Measurements from ENCODE around the gene IL20. TPM values are rescaled to one million over a fixed set of nuclear protein-coding genes. Genes with fewer than 3 reads are reported as not detected.

IL20 gene
- polyA plus RNA-seq, 6 donors from 2014 or later, result not detected

GRCh38 chr1:206833106-206833680 is 32.2 kb upstream of the IL20 start:
- H3K4me1 Mint-ChIP-seq, result peaks cover 47 to 73% (median 64%) of the 10 kb centered on the region in 3 donors
- H3K27ac Mint-ChIP-seq, result peak overlapping the region in 5 of 6 donors; percentile 34 to 64 (median 47)
- H3K4me3 Mint-ChIP-seq, result peak overlapping the region in 6 of 8 donors; percentile 43 to 84 (median 66)
- ATAC-seq (ENCODE audit: low read depth in 2 of 2) (peak; percentile 31 to 51), DNase-seq (no peak)
- H3K9me3 Mint-ChIP-seq, result no peaks in the 10 kb centered on the region
- no peaks in the 10 kb centered on the region for H3K27me3 Mint-ChIP-seq
- H3K36me3 Mint-ChIP-seq, result no peaks in the 10 kb centered on the region

GRCh38 chr1:206833801-206834200 is 31.6 kb upstream of the IL20 start:
- Mint-ChIP-seq H3K4me3 (peak overlapping the region in 3 of 8 donors; percentile 69 to 84 (median 80)), H3K4me1 (peaks cover 43 to 67% (median 58%) of the 10 kb centered on the region in 3 donors), H3K9me3 (no peaks in the 10 kb centered on the region), H3K27ac (no peak overlapping the region), H3K27me3 (no peaks in the 10 kb centered on the region), H3K36me3 (no peaks in the 10 kb centered on the region)
- DNase-seq (no peak), ATAC-seq (ENCODE audit: low read depth in 2 of 2) (no peak)

GRCh38 chr1:206834217-206834616 is 31.2 kb upstream of the IL20 start:
- no peaks in the 10 kb centered on the region for H3K27me3 Mint-ChIP-seq
- no peaks in the 10 kb centered on the region for H3K9me3 Mint-ChIP-seq
- H3K27ac Mint-ChIP-seq, result no peak overlapping the region
- peak overlapping the region in 2 of 8 donors; percentile 32 to 34 for H3K4me3 Mint-ChIP-seq
- DNase-seq, result no peak
- no peaks in the 10 kb centered on the region for H3K36me3 Mint-ChIP-seq
- no peak for ATAC-seq (ENCODE audit: low read depth in 2 of 2)
- peaks cover 40 to 63% (median 54%) of the 10 kb centered on the region in 3 donors for H3K4me1 Mint-ChIP-seq

- H3K4me1 Mint-ChIP-seq, result peaks cover 36 to 58% (median 49%) of the 10 kb centered on the region in 3 donors
- H3K27me3 Mint-ChIP-seq, result no peaks in the 10 kb centered on the region
- peak overlapping the region in 4 of 8 donors; percentile 32 to 64 (median 35) for H3K4me3 Mint-ChIP-seq
- H3K36me3 Mint-ChIP-seq, result no peaks in the 10 kb centered on the region
- ATAC-seq (ENCODE audit: low read depth in 2 of 2) (peak in 1 of 2 donors; percentile 27), DNase-seq (no peak)
- H3K9me3 Mint-ChIP-seq, result no peaks in the 10 kb centered on the region
- H3K27ac Mint-ChIP-seq, result peak overlapping the region in 1 of 6 donors; percentile 22
These were observed 30.7 kb upstream of the IL20 start for GRCh38 chr1:206834711-206835110.

DNA sequence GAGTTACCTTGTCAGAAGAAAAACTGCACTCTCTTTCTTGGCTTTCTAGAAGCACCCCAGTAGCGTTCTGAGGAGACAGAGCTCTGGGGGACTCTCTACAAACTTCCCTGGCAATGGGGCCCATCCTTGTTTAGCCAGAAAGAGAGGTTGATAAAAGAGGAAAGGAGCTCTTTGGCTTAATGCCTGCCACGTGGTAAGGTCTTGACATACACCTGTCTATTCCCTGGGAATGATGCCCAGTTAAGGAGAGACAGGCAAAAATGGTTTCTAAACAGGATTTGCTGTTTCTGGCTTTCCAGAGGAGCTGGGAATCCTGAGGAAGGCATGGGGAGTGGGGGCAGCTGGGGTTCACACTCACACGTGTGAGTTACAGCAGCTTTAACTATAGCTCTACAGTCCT is 30.2 kb upstream of the IL20 start:
- no peak for DNase-seq

GRCh38 chr1:206836111-206836510 is 29.3 kb upstream of the IL20 start:
- Mint-ChIP-seq H3K9me3 (no peaks in the 10 kb centered on the region), H3K27me3 (no peaks in the 10 kb centered on the region)

More for the DNA sequence above, 30.2 kb upstream of the IL20 start:
- Mint-ChIP-seq H3K36me3 (no peaks in the 10 kb centered on the region), H3K27me3 (no peaks in the 10 kb centered on the region), H3K4me3 (no peak overlapping the region), H3K9me3 (no peaks in the 10 kb centered on the region), H3K4me1 (peaks cover 32 to 53% (median 44%) of the 10 kb centered on the region in 3 donors), H3K27ac (no peak overlapping the region)
- ATAC-seq (ENCODE audit: low read depth in 2 of 2), result no peak

GRCh38 chr1:206839006-206839560 is 26.3 kb upstream of the IL20 start:
- Mint-ChIP-seq H3K27me3 (no peaks in the 10 kb centered on the region), H3K4me1 (peaks cover 6 to 15% (median 13%) of the 10 kb centered on the region in 3 donors), H3K27ac (no peak overlapping the region), H3K9me3 (no peaks in the 10 kb centered on the region), H3K4me3 (no peak overlapping the region), H3K36me3 (no peaks in the 10 kb centered on the region)
- no peak for ATAC-seq (ENCODE audit: low read depth in 2 of 2)
- no peak for DNase-seq

More at GRCh38 chr1:206836111-206836510, 29.3 kb upstream of the IL20 start:
- no peak overlapping the region for H3K4me3 Mint-ChIP-seq
- no peak overlapping the region for H3K27ac Mint-ChIP-seq
- DNase-seq, result no peak
- H3K36me3 Mint-ChIP-seq, result no peaks in the 10 kb centered on the region
- ATAC-seq (ENCODE audit: low read depth in 2 of 2), result no peak
- H3K4me1 Mint-ChIP-seq, result peaks cover 27 to 45% (median 40%) of the 10 kb centered on the region in 3 donors

DNA sequence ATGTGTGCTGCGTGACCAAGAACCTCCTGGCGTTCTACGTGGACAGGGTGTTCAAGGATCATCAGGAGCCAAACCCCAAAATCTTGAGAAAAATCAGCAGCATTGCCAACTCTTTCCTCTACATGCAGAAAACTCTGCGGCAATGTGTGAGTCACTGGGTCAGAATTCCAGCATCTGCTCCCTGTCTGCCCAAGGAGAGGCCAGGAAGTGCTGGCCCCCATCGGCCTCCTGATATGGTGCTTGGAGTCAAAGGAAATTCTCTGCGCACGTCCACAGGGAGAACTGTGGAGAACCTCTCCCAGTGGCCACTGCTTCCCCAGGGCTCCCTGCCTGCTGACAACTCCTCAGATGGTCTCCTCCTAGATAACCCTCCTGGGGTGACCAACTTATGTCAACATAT is 25.6 kb upstream of the IL20 start:
- Mint-ChIP-seq H3K27me3 (no peaks in the 10 kb centered on the region), H3K4me1 (peaks cover 0 to 8% (median 5%) of the 10 kb centered on the region in 3 donors), H3K4me3 (no peak overlapping the region), H3K27ac (no peak overlapping the region), H3K36me3 (no peaks in the 10 kb centered on the region), H3K9me3 (no peaks in the 10 kb centered on the region)
- DNase-seq (no peak), ATAC-seq (ENCODE audit: low read depth in 2 of 2) (no peak)

DNA sequence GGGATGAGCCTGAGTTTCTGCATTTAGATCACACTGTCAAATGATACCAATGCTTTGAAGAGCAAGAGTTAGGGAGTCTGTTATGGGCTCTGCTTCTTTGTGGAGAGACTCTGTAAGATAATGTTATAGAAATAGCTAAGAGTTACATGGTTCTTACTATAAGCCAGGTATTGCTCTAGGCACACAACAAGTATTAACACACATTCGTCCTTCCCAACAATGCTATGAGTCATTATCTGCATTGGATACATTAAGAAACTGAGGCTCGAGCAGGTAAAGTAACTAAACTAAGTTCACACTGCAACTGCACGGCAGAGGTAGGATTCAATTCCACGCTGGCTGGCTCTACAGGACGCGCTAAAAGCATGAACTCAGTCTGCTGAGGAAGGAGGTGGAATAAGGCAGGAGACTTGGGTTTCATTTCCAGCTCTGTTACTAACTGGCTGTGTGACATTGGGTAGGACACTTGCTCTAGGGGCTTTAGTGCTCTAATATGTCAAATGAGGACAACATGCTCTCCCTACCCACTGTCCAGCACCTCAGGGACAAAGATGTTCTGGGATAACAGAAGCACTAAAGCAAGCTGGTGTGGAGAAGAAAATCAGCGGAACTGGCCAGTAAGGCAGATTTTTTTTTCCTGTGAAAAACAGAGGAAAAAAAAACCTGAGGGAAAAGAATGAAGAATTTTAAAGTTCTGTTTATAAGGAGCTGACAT is 23.7 kb upstream of the IL20 start:
- peaks cover 0 to 6% (median 0%) of the 10 kb centered on the region in 3 donors for H3K27me3 Mint-ChIP-seq
- no peak for ATAC-seq (ENCODE audit: low read depth in 2 of 2)
- DNase-seq, result no peak
- no peaks in the 10 kb centered on the region for H3K9me3 Mint-ChIP-seq
- H3K27ac Mint-ChIP-seq, result no peak overlapping the region
- no peaks in the 10 kb centered on the region for H3K36me3 Mint-ChIP-seq
- H3K4me3 Mint-ChIP-seq, result no peak overlapping the region
- H3K4me1 Mint-ChIP-seq, result no peaks in the 10 kb centered on the region

GRCh38 chr1:206842854-206843253 is 22.6 kb upstream of the IL20 start:
- no peaks in the 10 kb centered on the region for H3K4me1 Mint-ChIP-seq
- H3K27ac Mint-ChIP-seq, result peak overlapping the region in 1 of 6 donors; percentile 53
- no peaks in the 10 kb centered on the region for H3K36me3 Mint-ChIP-seq
- peaks cover 0 to 6% (median under 1%) of the 10 kb centered on the region in 3 donors for H3K27me3 Mint-ChIP-seq
- no peaks in the 10 kb centered on the region for H3K9me3 Mint-ChIP-seq
- DNase-seq (no peak), ATAC-seq (ENCODE audit: low read depth in 2 of 2) (no peak)
- no peak overlapping the region for H3K4me3 Mint-ChIP-seq

GRCh38 chr1:206843626-206844025 is 21.8 kb upstream of the IL20 start:
- H3K27me3 Mint-ChIP-seq, result peaks cover 0 to 9% (median 5%) of the 10 kb centered on the region in 3 donors
- no peak overlapping the region for H3K27ac Mint-ChIP-seq
- no peak overlapping the region for H3K4me3 Mint-ChIP-seq
- H3K4me1 Mint-ChIP-seq, result no peaks in the 10 kb centered on the region
- DNase-seq, result no peak
- ATAC-seq (ENCODE audit: low read depth in 2 of 2), result no peak
- no peaks in the 10 kb centered on the region for H3K9me3 Mint-ChIP-seq
- H3K36me3 Mint-ChIP-seq, result no peaks in the 10 kb centered on the region

DNA sequence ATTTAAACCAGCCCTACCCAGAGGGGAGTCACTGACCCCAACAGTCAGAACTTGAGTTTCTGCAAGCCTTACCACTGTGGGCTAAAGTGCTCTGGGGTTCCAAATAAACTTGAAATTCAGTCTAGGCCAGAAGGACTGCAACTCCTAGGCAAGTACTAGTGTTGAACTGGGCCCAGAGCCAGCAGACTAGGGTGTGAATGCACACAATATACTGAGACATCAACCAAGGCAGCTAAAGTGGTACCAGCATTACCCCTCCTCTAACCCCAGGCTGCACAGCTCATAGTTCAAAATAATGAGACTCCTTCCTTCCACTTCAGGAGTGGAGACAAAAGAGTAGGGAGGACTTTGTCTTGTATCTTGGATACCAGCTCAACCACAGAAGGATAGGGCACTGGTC is 18.9 kb upstream of the IL20 start:
- ATAC-seq (ENCODE audit: low read depth in 2 of 2), result no peak
- H3K27me3 Mint-ChIP-seq, result peaks cover 7 to 19% (median 9%) of the 10 kb centered on the region in 3 donors
- H3K27ac Mint-ChIP-seq, result peak overlapping the region in 1 of 6 donors; percentile 28
- H3K9me3 Mint-ChIP-seq, result no peaks in the 10 kb centered on the region
- no peaks in the 10 kb centered on the region for H3K4me1 Mint-ChIP-seq
- H3K4me3 Mint-ChIP-seq, result no peak overlapping the region
- no peaks in the 10 kb centered on the region for H3K36me3 Mint-ChIP-seq
- no peak for DNase-seq

DNA sequence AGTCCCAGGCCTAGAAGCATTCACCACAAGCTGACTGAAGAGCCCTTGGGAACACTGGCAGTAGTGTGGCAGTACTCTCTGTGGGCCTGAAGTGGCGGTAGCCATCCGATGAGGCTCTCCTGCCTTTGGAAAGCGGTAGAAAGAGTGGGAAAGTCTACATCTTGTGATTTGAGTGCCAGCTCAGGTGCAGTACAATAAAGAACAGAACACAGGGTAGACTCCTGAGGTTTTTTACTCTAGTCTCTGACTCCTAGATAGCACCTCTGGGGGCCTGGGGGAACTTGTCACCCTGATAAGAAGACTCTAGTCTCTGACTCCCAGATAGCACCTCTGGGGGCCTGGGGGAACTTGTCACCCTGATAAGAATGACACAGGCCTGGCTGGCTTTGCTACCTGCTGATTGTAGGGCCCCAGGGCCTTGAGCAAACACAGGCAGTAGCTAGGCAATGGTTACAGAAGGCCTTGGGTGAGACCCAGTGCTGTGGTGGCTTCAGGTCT is 18.0 kb upstream of the IL20 start:
- Mint-ChIP-seq H3K36me3 (no peaks in the 10 kb centered on the region), H3K27me3 (peaks cover 7 to 19% (median 9%) of the 10 kb centered on the region in 3 donors), H3K4me1 (no peaks in the 10 kb centered on the region), H3K4me3 (no peak overlapping the region), H3K27ac (no peak overlapping the region), H3K9me3 (peaks cover 0 to 4% (median 0%) of the 10 kb centered on the region in 7 donors)
- DNase-seq, result no peak
- no peak for ATAC-seq (ENCODE audit: low read depth in 2 of 2)

DNA sequence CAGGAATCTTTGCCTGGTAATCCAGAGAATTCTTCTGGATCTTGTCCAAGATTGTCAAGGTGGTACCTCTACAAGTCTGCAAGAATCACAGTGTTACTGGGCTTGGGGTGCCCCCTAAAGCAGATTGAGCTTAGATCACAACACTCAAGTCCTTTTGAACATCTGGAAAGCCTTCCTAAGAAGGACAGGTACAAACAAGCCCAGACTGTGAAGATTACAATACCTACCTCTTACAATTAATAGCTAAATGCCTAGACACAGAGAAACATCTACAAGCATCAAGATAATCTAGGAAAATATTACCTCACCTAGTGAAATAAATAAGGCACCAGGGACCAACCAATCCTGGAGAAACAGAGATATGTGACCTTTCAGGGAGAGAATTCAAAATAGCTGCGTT is 17.5 kb upstream of the IL20 start:
- Mint-ChIP-seq H3K4me3 (no peak overlapping the region), H3K9me3 (peaks cover 0 to 9% (median 0%) of the 10 kb centered on the region in 7 donors), H3K36me3 (no peaks in the 10 kb centered on the region), H3K27ac (no peak overlapping the region), H3K27me3 (peaks cover 7 to 19% (median 9%) of the 10 kb centered on the region in 3 donors), H3K4me1 (no peaks in the 10 kb centered on the region)
- DNase-seq, result no peak
- ATAC-seq (ENCODE audit: low read depth in 2 of 2), result no peak
